Suprapubic skin (tissue), 4 donors: ENCODE measurements around the gene ARID3A.

ENCODE experiments used
- CTCF ChIP-seq, 2 donors: fragments of 200-600 bp in 1 of 2; fragments of 450-650 bp in 1 of 2; sonication (generic) in 1 of 2; IDR thresholded peaks; one replicate each; pipeline ENCODE4 v1.5.1; 2016 to 2019; ENCODE audit warnings: antibody characterized with exemption in 2 of 2, mild to moderate bottlenecking in 1 of 2, moderate library complexity in 1 of 2
- EP300 ChIP-seq: sonication (generic); formaldehyde crosslinking; IDR thresholded peaks from one replicate; pipeline ENCODE4 v1.6.1; 2017; ENCODE audit warnings: antibody characterized with exemption
- POLR2A ChIP-seq, 2 donors: fragments of 450-650 bp; IDR thresholded peaks; one replicate each; pipeline ENCODE4 v1.6.1; 2017; ENCODE audit warnings: antibody characterized with exemption in 2 of 2, mild to moderate bottlenecking in 2 of 2, moderate library complexity in 2 of 2
- POLR2AphosphoS5 ChIP-seq, 3 donors: sonication (generic); formaldehyde crosslinking; IDR thresholded peaks; one replicate each; pipeline ENCODE4 v1.6.1; 2017; ENCODE audit warnings: antibody characterized with exemption in 3 of 3

DNA sequence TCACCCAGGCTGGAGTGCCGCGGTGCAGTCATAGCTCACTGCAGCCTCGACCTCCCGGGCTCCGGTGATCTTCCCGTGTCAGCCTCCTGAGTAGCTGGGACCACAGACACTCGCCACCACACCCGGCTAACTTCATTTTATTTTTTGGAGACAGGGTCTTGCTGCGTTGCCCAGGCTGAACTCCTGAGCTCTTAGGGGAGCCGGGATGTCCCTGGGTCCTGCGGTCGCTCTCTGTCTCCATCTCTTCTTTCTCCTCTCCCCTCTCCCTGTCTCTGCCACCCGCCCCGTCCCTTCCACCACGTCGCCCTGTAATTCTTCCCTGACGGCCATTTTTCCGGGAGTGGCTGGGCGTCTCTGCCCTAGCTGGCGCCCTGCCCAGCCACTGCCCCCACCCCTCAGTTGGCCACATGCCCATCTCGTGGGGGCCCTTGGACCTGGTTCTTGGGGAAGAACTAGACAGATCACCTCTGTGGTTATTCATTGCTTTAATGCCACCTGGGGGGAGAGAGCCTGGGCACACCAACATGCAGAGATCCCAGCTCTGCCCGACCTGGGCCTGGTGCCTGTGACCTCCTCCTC lies 18.9 kb downstream of the ARID3A start:
- TF ChIP-seq CTCF (IDR thresholded peaks at IDR 0.05) (no peak), POLR2A (IDR thresholded peaks at IDR 0.05) (no peak), EP300 (no peak), POLR2AphosphoS5 (IDR thresholded peaks at IDR 0.05) (no peak)
